ENCODE measurements around the gene KRT40.

- TF ChIP-seq POLR2AphosphoS5 (IDR thresholded peaks at IDR 0.05; ENCODE audit: low read depth) (no peak), CTCF (conservative IDR thresholded peaks at IDR 0.05; ENCODE audit: low read depth in 2 of 2) (no peak), ZNF462 (CRISPR knock-in tag; IDR thresholded peaks at IDR 0.05) (no peak), CREB1 (CRISPR knock-in tag; IDR thresholded peaks at IDR 0.05; ENCODE audit: low read depth) (no peak), EZH2 (IDR thresholded peaks at IDR 0.05; ENCODE audit: low read depth, unreplicated experiment) (no peak), ZNF114 (CRISPR knock-in tag; IDR thresholded peaks at IDR 0.05) (no peak), JUNB (IDR thresholded peaks at IDR 0.05; ENCODE audit: unreplicated experiment) (no peak), ETS1 (IDR thresholded peaks at IDR 0.05) (no peak), REST (IDR thresholded peaks at IDR 0.05; ENCODE audit: unreplicated experiment) (no peak)
Measured at GRCh38 chr17:40980117-40980516, 4.0 kb downstream of the KRT40 start.

All from GM23338 (cell line).